Neuronal stem cell (in vitro differentiated cells): Measurements from ENCODE around the gene ENOX1.
A peak's percentile ranks its signal among the peaks of the same experiment; 100 is the strongest.

Source experiments
- DNase-seq: peaks from one replicate; pipeline ENCODE4 v3.0.0-alpha.2; 2013; ENCODE audit warnings: low spot score
- H2AFZ ChIP-seq: one replicate; pipeline ENCODE4 v1.6.1; 2013; ENCODE audit warnings: mild to moderate bottlenecking, low read length, inconsistent platforms
- H2AK5ac ChIP-seq: 2 replicates; pipeline ENCODE4 v1.6.1; 2013; ENCODE audit warnings: low read depth, mild to moderate bottlenecking, inconsistent platforms, low read length, moderate library complexity, mixed read lengths
- H2BK120ac ChIP-seq: 2 replicates; pipeline ENCODE4 v1.6.1; 2013; ENCODE audit warnings: low read depth, mild to moderate bottlenecking, inconsistent platforms, low read length, moderate library complexity, mixed read lengths
- H2BK12ac ChIP-seq: one replicate; pipeline ENCODE4 v1.6.1; 2013; ENCODE audit warnings: low read length, inconsistent platforms
- H2BK15ac ChIP-seq: 2 replicates; pipeline ENCODE4 v1.6.1; 2013; ENCODE audit warnings: mild to moderate bottlenecking, low read length, inconsistent platforms, mixed read lengths
- H2BK5ac ChIP-seq: one replicate; pipeline ENCODE4 v1.6.1; 2013; ENCODE audit warnings: inconsistent platforms, mild to moderate bottlenecking, low read length, moderate library complexity
- H3K14ac ChIP-seq: one replicate; pipeline ENCODE4 v1.6.1; 2013; ENCODE audit warnings: low read length, inconsistent platforms
- H3K18ac ChIP-seq: 2 replicates; pipeline ENCODE4 v1.6.1; 2013; ENCODE audit warnings: low read length, inconsistent platforms
- H3K23ac ChIP-seq: 2 replicates; pipeline ENCODE4 v1.6.1; 2013; ENCODE audit warnings: low read depth, mild to moderate bottlenecking, mixed read lengths, low read length, inconsistent platforms; ENCODE audit not compliant: poor library complexity
- H3K27ac ChIP-seq: replicated peaks from 3 replicates; pipeline ENCODE4 v1.5.1; 2013; ENCODE audit warnings: low read length, inconsistent platforms
- H3K27me3 ChIP-seq, 3 experiments: 2 replicates each; pipeline ENCODE4 v1.6.1; 2013; ENCODE audit warnings: low read length in 3 of 3, mild to moderate bottlenecking in 2 of 3, inconsistent platforms in 1 of 3, low read depth in 1 of 3, mixed read lengths in 1 of 3, moderate library complexity in 1 of 3; ENCODE audit not compliant: control insufficient read depth in 3 of 3, insufficient read depth in 3 of 3
- H3K36me3 ChIP-seq, 2 donors: replicated peaks in 1 of 2; 2 replicates each; pipeline ENCODE4 v1.6.1; 2013; ENCODE audit warnings: low read length in 2 of 2; ENCODE audit not compliant: control insufficient read depth in 2 of 2, insufficient read depth in 2 of 2
- H3K4ac ChIP-seq: 2 replicates; pipeline ENCODE4 v1.6.1; 2013; ENCODE audit warnings: inconsistent platforms, mild to moderate bottlenecking, low read length, moderate library complexity
- H3K4me1 ChIP-seq, 2 donors: 1 replicate in 1 of 2; 2 replicates in 1 of 2; pipeline ENCODE4 v1.6.1; 2013; ENCODE audit warnings: low read length in 2 of 2, low read depth in 1 of 2; ENCODE audit not compliant: control insufficient read depth in 2 of 2, insufficient read depth in 1 of 2
- H3K4me2 ChIP-seq: one replicate; pipeline ENCODE4 v1.6.1; 2013; ENCODE audit warnings: mild to moderate bottlenecking, low read length, inconsistent platforms; ENCODE audit not compliant: insufficient read depth, poor library complexity, severe bottlenecking
- H3K4me3 ChIP-seq, 2 donors: 2 replicates each; pipeline ENCODE4 v1.5.1; 2013; ENCODE audit warnings: low read length in 2 of 2, mild to moderate bottlenecking in 2 of 2, inconsistent platforms in 1 of 2, moderate library complexity in 1 of 2
- H3K79me1 ChIP-seq: one replicate; pipeline ENCODE4 v1.6.1; 2013; ENCODE audit warnings: low read depth, mild to moderate bottlenecking, inconsistent platforms, low read length, moderate library complexity
- H3K9ac ChIP-seq: one replicate; pipeline ENCODE4 v1.6.1; 2013; ENCODE audit warnings: mild to moderate bottlenecking, low read depth, low read length, inconsistent platforms; ENCODE audit not compliant: poor library complexity
- H3K9me3 ChIP-seq, 2 donors: replicated peaks in 1 of 2; 2 replicates each; pipeline versions ENCODE3 to v1.6.1; 2013; ENCODE audit warnings: low read length in 2 of 2, mild to moderate bottlenecking in 2 of 2, inconsistent platforms in 1 of 2, low read depth in 1 of 2, mixed read lengths in 1 of 2, moderate library complexity in 1 of 2; ENCODE audit not compliant: control insufficient read depth in 2 of 2, insufficient read depth in 1 of 2
- H4K8ac ChIP-seq: one replicate; pipeline ENCODE4 v1.6.1; 2013; ENCODE audit warnings: low read depth, mild to moderate bottlenecking, inconsistent platforms, low read length, moderate library complexity
- H4K91ac ChIP-seq: one replicate; pipeline ENCODE4 v1.6.1; 2013; ENCODE audit warnings: low read length, low read depth, mild to moderate bottlenecking, inconsistent platforms; ENCODE audit not compliant: poor library complexity
- WGBS, 2 donors: extraction: QIAGEN DNeasy Blood & Tissue Kit; methylation state at CpG; one replicate each; pipeline ENCODE4 v1.1.7; 2013; ENCODE audit warnings: missing lambda C conversion rate in 2 of 2, mixed read lengths in 1 of 2; ENCODE audit not compliant: insufficient read length in 2 of 2, insufficient replicate concordance in 1 of 2; ENCODE audit errors: extremely low coverage in 2 of 2; 5-methylcytosine and 5-hydroxymethylcytosine counted together

The ENOX1 gene

DNA sequence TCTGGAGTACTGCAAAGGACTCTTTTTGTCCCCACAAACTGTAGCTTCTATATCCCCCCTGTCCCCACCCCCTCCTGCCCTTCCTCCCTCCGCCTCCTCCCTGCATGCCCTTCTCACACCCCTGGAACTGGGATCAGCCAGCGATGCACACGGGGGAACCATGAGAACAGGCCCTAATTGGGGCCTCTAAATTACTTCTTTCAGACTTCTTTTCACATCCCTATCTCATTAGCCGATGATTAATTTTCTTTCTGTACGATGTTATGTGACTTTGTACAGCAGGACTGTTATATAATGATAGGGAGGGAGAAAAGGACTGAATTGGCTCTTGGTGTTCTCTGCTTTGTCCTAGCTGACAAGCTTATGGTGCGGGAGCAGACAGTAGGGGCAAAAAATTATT is 415.9 kb downstream of the ENOX1 start:
- H2BK15ac ChIP-seq = no peak overlapping the region
- no peak overlapping the region for H3K27ac ChIP-seq
- no peak overlapping the region for H2AK5ac ChIP-seq
- no peak overlapping the region for H2BK5ac ChIP-seq
- H2BK12ac ChIP-seq = no peak overlapping the region
- no peaks in the 10 kb centered on the region for H3K36me3 ChIP-seq
- whole genome bisulfite sequencing, 2 donors = no CpG with 5 or more reads among the region's 6 CpGs
- H3K4me1 ChIP-seq = peaks cover 0 to 4% of the 10 kb centered on the region in 2 donors
- H3K27me3 ChIP-seq = no peaks in the 10 kb centered on the region
- no peak overlapping the region for H3K23ac ChIP-seq
- no peak overlapping the region for H3K4me2 ChIP-seq
- no peak overlapping the region for H3K9ac ChIP-seq
- H4K91ac ChIP-seq = no peak overlapping the region
- H3K79me1 ChIP-seq = no peaks in the 10 kb centered on the region
- no peak for DNase-seq
- no peak overlapping the region for H3K14ac ChIP-seq
- H2BK120ac ChIP-seq = no peak overlapping the region
- H3K18ac ChIP-seq = no peak overlapping the region
- H4K8ac ChIP-seq = no peak overlapping the region
- H3K4ac ChIP-seq = no peak overlapping the region
- H3K9me3 ChIP-seq = peaks cover 0 to 5% of the 10 kb centered on the region in 2 donors
- no peak overlapping the region for H3K4me3 ChIP-seq
- H2AFZ ChIP-seq = no peak overlapping the region

DNA sequence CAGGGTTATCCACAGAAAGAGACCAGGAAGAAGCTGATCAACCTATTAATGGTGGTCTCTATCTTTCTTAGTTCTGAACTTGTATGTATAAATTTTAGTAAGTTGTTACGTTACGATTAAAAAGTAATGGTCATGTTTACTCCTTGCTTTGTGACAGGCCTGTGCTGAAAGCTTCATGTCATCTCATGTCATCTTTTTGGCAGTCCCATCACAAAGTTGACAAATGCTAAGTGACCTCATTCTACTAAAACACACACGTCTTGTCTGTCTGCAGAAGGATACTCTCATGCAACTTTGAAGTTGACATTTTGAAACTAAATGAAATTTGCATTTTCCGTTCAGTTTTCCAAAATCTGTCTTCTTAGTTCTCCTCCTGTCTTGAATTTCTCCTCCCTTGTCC is 417.5 kb downstream of the ENOX1 start:
- no peak overlapping the region for H3K23ac ChIP-seq

DNA sequence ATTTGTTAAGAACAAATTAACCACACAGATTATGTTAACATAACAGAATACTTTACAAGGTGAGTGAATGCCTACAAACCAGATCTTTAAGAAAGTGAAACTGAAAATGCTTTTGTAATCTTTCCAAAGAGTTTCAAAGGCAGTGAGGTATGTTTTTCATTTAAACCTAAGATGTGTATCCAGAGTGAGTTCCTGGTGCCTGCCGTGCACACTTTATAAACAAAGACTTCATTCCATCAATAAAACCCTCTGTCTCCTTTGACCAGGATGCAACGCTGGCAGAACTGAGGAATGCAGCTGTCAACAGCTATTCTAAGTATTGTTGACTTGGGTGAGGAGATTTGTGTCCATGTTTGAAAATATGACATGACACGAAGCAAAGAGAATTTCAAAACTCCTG is 418.8 kb downstream of the ENOX1 start:
- H3K9me3 ChIP-seq = peaks cover 0 to 5% of the 10 kb centered on the region in 2 donors
- no peak overlapping the region for H3K18ac ChIP-seq
- no peak overlapping the region for H3K4ac ChIP-seq
- no peak for DNase-seq
- H3K4me1 ChIP-seq = peaks cover 0 to 7% of the 10 kb centered on the region in 2 donors
- H3K36me3 ChIP-seq = no peaks in the 10 kb centered on the region
- H3K14ac ChIP-seq = no peak overlapping the region
- H2AFZ ChIP-seq = peak overlapping the region; percentile 60
- H3K27me3 ChIP-seq = no peaks in the 10 kb centered on the region
- no peak overlapping the region for H3K4me2 ChIP-seq
- no peak overlapping the region for H2BK15ac ChIP-seq
- H4K91ac ChIP-seq = no peak overlapping the region
- H4K8ac ChIP-seq = no peak overlapping the region
- no CpG with 5 or more reads among the region's 3 CpGs for WGBS, 2 donors
- no peaks in the 10 kb centered on the region for H3K79me1 ChIP-seq
- no peak overlapping the region for H2BK5ac ChIP-seq
- H3K23ac ChIP-seq = no peak overlapping the region
- H2BK12ac ChIP-seq = no peak overlapping the region
- no peak overlapping the region for H2AK5ac ChIP-seq
- H2BK120ac ChIP-seq = no peak overlapping the region
- no peak overlapping the region for H3K4me3 ChIP-seq
- no peak overlapping the region for H3K9ac ChIP-seq
- H3K27ac ChIP-seq = no peak overlapping the region

More for the DNA sequence above, 417.5 kb downstream of the ENOX1 start:
- DNase-seq = no peak
- Histone ChIP-seq H3K14ac (no peak overlapping the region), H2AK5ac (no peak overlapping the region), H3K9ac (no peak overlapping the region), H3K27ac (no peak overlapping the region), H3K4ac (no peak overlapping the region), H2AFZ (no peak overlapping the region), H3K4me1 (peaks cover 0 to 4% of the 10 kb centered on the region in 2 donors), H3K27me3 (no peaks in the 10 kb centered on the region), H2BK5ac (no peak overlapping the region), H3K4me2 (no peak overlapping the region), H3K9me3 (peaks cover 0 to 5% of the 10 kb centered on the region in 2 donors), H2BK120ac (no peak overlapping the region), H4K8ac (no peak overlapping the region), H3K18ac (no peak overlapping the region), H3K79me1 (no peaks in the 10 kb centered on the region), H2BK12ac (no peak overlapping the region), H3K4me3 (no peak overlapping the region), H3K36me3 (no peaks in the 10 kb centered on the region), H2BK15ac (no peak overlapping the region), H4K91ac (no peak overlapping the region)
- no CpG with 5 or more reads among the region's 4 CpGs for WGBS, 2 donors

DNA sequence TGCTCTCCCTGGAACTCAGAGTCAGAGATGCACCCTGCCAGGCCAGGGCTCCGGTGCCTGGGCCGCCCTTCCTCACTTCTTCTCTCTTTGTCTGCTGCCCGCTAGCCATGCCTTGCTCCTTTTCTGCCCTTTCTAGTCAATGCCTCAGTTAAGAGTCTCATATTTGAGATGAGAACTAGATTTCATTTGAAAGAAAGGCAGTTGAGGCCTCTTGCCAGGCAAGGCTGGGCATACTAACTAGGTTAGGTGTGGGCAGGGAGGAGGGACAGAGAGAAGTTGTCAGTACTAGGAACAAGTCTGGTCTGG is 421.8 kb downstream of the ENOX1 start:
- H3K27ac ChIP-seq = no peak overlapping the region
- H4K91ac ChIP-seq = no peak overlapping the region
- no peak overlapping the region for H3K18ac ChIP-seq
- no peak overlapping the region for H2BK12ac ChIP-seq
- WGBS, 2 donors = no CpG with 5 or more reads among the region's 3 CpGs
- no peaks in the 10 kb centered on the region for H3K79me1 ChIP-seq
- H3K4me2 ChIP-seq = no peak overlapping the region
- no peak overlapping the region for H3K23ac ChIP-seq
- peak overlapping the region; percentile 60 for H2AFZ ChIP-seq
- H3K4me1 ChIP-seq = peaks cover 2 to 17% of the 10 kb centered on the region in 2 donors
- H3K14ac ChIP-seq = no peak overlapping the region
- no peaks in the 10 kb centered on the region for H3K27me3 ChIP-seq
- H4K8ac ChIP-seq = no peak overlapping the region
- H3K36me3 ChIP-seq = no peaks in the 10 kb centered on the region
- no peak overlapping the region for H3K4me3 ChIP-seq
- H3K9ac ChIP-seq = no peak overlapping the region
- H2BK120ac ChIP-seq = no peak overlapping the region
- peak overlapping the region; percentile 18 for H2AK5ac ChIP-seq
- DNase-seq = no peak
- no peak overlapping the region for H3K4ac ChIP-seq
- H3K9me3 ChIP-seq = peaks cover 0 to 5% of the 10 kb centered on the region in 2 donors
- H2BK5ac ChIP-seq = no peak overlapping the region
- no peak overlapping the region for H2BK15ac ChIP-seq
